Hindlimb muscle (tissue), 1 donor: Measurements from ENCODE around the gene FASTK. TPM values are rescaled to one million over a fixed set of nuclear protein-coding genes. Genes with fewer than 3 reads are reported as not detected.
"Not testable (repeated sequence)": the region's sequence is repeated elsewhere in the genome, so short reads cannot be mapped to it uniquely, and the experiment has no call there.

Experiments used
- DNase-seq: peaks from one replicate; pipeline ENCODE4 v3.0.0-alpha.2; 2013
- polyA plus RNA-seq: library from polyadenylated mRNA; unstranded; fragments of 120-200 nt; gene quantifications from one replicate; pipeline ENCODE4 v1.2.1, GENCODE V29; 2013; ENCODE audit not compliant: insufficient read length

Gene FASTK
- polyA plus RNA-seq, 1 donor, result 75.9 TPM

DNA sequence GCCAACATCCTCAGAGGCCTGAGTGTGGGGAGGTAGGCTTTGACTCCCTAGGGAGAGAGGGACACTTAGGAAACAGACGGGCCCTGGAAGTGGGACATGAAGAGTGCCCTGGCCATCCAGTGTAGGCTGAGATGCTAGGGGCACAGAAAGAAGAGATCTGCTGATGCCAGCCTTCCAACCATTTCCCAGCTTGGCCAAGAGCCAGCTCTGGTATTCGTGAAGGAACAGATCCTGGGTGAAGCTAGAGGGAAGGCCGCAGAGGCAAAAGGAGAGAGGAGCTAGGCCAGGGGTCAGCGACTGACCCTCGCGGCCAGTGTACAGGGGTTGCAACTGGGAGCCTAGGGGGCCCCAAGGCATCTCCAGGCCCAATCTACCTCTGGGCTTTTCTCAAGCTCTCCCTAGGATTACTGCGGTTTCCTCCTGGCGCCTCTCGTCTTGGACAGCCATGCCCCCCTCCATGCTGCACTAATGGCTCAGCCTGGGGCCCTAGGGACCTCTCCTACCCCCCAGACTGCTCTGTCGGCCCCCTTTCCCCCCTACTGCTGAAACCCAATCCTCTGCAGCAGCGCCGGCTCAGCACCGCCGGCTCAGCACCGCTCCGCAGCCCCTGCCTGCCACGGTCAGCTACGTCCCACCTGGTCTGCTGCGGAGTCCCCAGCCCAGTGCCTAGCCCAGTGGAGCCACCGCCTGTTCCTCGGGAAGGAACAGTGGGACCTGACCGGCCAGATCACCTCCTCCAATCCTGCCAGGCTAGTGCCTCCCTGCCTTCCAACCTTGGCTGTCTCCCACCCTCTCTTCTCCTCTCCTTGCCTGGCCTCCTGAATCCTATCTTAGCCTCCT lies 32.4 kb downstream of the FASTK start, which contains the start of gene ASIC3:
ASIC3 (plus strand) TSS at position 556 of the 840 bp plus-strand sequence. CDS start 355 bp downstream, outside the sequence.
- no peak for DNase-seq

DNA sequence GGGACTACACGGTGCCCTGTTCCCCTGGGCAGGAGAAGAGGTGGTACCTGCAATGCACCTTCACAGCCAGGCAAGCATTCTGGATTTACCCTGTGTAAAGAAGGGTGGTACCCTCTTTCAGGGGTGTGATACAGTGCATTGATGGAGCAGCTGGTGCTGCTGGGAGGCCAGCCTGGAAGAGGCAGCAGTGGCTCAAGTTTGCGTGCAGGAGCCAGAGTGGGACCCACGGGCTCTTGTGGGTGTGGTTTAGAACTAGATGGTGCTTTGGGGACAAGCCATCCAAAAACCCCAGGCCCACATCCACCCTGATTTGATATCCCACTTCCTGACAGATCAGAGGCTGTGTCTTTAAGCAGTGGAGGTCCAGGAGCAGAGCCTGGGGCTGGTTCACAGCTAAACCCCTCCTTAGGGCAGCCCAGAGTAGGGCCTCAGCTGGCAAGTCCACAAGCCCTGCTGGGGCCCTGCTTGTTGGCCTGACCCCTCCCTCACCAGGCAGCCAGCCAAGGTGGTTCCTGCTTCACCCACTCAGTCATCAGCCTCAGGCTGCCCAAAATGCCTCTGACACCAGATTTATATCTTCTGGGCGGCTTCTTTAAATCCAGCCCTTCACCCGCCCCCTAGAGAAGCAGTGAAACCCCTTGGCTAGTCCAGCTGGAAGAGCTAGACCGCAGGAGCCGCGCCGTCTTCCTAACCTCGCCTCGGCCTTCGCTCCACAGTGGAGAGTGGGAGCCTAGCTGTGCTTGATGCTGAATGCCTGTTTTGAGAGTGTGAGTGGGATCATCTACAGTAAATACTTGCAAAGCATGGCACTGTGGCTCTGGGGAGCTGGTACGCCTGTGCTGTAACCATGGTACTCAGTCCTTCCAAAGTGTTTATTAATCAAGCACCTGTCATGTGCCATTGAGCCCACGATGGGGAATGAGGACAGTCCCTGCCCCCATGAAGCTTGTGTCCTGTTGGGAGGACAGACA lies 33.7 kb downstream of the FASTK start:
- DNase-seq, result no peak

DNA sequence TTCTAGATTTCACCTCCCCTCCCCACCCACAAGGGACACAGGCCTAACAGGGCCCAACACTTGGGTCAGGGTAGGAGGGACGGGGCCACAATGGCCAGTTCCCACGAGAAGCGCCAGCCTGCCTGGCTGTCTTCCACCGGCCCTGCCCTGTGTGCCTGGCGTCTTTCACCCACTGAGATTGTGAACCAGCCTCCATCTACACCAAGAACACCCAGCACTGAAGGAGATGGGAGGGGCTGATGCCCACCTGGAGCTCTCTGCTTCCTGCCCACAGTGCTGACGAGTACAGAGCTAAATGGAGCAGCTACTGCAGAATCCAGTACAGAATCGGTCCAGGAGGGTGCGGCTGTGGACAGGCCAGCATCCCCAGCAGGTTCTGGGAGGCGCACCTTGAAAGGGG lies 34.6 kb downstream of the FASTK start:
- no peak for DNase-seq

DNA sequence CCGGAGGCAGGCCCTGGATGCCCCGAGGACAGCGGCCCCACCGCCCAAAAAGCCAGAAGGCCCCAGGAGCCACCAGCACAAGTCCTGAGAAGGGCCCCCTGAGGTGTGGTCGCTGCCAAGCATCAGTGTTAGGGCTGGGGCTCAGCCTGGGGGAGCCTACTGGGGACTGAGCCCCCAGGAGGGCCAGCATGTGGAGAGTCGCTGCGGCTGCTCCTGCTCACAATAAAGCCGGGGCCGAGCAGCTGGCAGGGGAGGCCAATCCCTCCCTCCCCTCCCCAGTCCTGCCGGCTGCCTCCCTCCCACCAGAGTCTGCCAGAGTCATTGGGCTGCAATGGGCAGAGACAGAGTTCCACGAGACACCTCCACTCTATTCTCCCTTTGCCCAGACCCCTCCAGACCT lies 35.3 kb downstream of the FASTK start:
- no peak for DNase-seq

DNA sequence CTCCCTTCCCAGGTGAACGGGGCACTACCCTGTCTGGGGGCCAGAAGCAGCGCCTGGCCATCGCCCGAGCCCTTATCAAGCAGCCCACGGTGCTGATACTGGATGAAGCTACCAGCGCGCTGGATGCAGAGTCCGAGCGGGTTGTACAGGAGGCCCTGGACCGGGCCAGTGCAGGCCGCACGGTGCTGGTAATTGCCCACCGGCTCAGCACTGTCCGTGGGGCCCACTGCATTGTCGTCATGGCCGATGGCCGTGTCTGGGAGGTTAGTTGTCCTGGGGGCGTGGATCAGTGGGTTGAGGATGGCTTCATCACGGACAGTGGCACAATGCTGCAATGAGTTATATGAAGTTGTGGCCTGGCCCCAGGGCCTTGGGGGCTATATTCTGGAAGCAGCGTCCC lies 36.6 kb downstream of the FASTK start:
- DNase-seq, result no peak

DNA sequence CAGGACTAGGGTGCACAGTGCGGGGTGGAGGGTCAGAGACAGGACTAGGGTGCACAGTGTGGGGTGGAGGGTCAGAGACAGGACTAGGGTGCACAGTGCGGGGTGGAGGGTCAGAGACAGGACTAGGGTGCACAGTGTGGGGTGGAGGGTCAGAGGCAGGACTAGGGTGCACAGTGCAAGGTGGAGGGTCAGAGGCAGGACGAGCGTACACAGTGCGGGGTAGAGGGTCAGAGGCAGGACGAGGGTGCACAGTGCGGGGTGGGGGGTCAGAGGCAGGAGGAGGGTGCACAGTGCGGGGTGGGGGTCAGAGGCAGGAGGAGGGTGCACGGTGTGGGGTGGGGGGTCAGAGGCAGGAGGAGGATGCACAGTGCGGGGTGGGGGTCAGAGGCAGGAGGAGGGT lies 37.2 kb downstream of the FASTK start:
- DNase-seq, result not testable (repeated sequence)

DNA sequence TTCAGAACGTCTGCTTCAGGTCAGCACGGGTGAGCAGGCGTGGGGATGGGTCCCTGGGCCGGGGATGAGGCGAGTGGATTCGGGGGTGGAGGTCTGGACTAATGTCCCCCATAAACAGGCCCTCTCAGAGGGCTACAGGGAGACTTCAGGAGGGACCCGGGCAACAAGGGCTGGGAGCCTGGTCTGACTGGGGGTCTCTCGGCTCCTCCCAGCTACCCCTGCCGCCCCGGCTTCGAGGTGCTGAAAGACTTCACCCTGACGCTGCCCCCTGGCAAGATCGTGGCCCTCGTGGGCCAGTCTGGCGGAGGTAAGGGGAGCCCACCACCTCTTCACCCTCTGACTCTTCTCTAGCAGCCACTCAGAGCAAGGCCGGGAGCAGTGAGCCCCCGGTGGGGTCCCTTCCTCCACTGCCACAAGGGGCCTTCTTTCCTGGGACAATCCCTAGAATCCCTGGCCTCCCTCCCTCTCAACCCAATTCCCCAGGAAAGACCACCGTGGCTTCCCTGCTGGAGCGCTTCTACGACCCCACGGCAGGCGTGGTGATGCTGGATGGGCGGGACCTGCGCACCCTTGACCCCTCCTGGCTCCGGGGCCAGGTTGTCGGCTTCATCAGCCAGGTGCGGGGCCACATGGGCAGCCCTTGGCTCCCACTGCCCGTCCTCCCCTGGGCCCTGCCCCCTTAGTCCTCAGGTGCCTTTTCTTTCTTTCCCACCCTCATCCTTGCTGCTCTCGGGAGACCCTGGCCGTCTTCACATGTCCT lies 39.8 kb downstream of the FASTK start:
- no peak for DNase-seq

DNA sequence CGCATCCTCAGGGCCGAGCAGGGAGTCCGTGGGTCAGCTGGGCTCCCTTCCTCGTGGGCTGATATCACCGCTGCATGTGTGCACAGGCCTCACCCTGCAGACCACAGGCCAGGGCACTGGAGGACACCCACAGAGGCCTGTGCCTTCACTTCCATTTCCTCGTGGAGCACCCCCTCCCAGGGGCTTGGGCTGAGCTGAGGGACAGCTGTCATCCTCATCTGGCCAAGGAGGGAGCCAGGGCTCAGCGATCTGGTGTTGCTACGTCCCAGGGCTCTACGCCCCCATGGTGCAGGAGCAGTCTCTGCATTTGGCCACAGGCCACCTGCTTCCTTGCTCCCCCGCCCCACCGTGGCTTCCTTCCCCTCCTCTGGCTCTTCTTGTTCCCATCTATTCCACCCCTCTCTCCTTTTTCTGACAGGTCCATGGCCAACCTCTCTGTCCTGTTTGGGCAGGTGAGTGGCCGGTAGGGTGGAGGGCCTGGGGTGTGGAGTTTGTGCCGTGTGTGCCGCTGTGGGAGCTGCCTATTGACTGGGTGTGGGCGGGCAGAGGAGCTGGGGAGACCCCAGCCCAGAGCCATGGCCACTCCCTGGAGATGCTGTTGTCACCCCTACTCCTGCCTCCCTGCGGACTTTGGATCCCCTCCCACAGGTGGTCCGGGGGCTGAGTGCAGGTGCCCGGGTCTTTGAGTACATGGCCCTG lies 40.6 kb downstream of the FASTK start:
- DNase-seq, result no peak

DNA sequence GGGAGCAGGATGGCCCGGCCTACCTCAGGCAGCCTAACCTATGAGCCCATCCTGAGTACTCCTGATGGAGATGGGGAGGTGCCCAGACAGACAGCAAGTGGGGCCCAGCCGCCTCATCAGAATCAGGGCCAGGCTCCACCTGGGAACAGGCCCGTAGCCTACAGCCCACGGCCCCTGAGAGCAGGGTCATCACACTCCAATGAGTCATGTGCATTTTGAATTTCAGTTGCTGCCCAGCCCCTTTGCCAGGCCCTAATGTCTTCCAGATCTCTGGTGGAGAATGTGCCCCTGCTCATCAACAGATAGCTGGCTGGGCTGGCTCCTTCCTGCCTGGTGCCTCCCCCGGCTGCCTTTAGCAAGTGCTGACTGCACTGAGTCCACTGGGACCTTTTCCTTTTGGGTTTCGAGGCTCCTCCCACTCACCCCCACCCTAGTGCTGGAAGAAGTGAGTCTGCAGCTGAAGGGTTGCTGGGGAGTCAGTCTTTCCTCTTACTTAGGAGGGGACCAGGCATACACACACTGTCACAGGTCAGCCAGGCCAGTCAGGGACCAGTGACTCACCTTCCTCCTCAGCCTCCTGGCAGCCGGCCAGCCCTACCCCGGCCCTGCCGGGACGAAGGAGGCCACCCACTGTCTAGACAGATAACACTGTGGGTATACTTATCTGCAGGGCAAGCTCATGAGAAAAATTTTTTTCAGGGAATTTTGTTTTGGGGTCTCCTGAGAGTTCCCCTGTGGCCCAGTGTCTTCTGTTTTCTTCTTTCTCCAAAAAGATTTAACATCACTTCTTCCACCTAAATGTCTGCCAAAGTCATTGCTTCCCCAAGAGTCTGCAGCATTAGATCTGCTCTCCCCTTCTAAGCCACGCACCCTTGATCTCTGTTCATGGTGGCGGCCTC lies 41.4 kb downstream of the FASTK start:
- DNase-seq, result no peak

DNA sequence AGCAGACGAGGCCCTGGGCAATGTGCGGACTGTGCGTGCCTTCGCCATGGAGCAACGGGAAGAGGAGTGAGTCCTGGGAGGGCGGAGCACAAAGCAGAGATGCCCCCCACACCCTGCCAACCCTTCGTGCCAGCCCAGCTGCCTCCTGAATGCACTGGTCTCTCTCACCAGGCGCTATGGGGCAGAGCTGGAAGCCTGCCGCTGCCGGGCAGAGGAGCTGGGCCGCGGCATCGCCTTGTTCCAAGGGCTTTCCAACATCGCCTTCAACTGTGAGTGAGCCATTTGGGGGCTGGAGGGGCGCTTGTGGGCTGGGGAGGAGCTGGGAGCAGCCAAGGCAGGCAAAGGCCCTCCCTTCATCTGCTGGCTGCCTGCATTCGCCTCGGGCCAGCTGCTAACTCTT lies 44.7 kb downstream of the FASTK start:
- DNase-seq, result no peak

DNA sequence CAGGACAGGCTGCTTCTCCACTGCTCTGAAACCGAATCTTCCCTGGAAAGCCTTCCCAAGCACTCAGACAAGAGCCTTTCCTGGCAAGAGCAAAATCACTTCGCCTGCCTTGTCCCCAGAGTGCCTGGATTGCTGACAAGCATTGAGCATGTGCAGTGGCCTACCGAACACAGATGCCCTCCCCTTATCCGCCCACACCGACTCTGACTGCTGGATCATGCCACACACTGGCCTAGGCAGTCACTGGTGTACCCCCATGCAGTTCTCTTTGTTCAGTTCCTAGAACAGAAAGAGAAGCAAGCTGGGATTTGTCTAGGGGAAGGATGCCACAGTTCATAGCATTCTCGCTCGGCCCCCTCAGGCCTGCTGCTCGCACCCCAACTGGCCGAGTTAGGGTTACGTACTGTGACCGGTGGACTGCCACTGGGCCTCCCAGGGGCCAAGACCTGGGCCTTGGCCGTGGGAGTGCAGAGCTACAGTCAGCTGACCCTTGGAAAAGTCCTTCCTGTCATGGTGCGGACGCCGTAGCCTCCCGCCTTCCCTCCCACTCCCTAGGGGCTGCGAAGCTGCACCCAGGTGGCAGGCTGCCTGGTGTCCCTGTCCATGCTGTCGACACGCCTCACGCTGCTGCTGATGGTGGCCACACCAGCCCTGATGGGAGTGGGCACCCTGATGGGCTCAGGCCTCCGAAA lies 45.4 kb downstream of the FASTK start:
- no peak for DNase-seq

DNA sequence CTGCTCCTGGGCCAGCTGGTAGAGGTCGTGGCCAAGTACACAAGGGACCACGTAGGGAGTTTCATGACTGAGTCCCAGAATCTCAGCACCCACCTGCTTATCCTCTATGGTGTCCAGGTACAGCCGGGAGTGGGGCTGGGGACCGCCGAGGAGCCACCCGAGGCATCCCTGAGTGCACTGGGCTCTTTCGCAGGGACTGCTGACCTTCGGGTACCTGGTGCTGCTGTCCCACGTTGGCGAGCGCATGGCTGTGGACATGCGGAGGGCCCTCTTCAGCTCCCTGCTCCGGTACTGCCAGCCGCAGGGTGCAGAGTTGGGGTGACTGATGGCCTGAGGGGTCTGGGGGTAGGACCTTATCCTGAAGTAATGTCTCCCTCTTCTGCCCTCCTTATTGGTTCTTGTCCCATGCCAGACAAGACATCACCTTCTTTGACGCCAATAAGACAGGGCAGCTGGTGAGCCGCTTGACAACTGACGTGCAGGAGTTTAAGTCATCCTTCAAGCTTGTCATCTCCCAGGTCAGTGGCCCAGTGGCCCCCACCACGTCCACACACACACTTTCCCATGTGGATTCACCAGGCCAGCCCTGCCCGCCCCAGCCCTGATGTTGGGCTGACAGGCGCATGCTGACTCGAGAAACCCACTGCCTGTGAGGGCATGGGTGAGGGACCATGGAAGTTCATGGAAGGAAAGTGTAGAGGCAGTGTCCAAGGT lies 46.1 kb downstream of the FASTK start:
- no peak for DNase-seq

DNA sequence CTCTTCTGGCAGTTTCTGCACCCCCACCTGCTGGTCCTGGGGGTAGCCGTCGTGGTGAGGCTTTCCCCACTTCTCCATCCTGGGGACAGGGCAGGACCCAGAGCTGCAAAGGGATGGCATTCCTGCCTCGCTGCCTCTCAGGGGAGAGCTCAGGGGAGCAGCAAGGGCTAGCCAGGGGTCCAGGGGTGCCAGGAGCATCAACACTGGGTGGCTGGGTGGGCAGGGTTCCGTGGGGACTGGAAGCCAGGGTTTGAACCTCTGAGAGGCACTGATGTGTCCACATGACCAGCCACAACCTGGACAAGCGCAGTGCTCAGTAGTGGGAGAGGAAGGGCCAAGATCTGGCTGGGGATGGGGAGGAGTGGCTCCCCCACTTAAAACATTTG lies 46.8 kb downstream of the FASTK start:
- no peak for DNase-seq

DNA sequence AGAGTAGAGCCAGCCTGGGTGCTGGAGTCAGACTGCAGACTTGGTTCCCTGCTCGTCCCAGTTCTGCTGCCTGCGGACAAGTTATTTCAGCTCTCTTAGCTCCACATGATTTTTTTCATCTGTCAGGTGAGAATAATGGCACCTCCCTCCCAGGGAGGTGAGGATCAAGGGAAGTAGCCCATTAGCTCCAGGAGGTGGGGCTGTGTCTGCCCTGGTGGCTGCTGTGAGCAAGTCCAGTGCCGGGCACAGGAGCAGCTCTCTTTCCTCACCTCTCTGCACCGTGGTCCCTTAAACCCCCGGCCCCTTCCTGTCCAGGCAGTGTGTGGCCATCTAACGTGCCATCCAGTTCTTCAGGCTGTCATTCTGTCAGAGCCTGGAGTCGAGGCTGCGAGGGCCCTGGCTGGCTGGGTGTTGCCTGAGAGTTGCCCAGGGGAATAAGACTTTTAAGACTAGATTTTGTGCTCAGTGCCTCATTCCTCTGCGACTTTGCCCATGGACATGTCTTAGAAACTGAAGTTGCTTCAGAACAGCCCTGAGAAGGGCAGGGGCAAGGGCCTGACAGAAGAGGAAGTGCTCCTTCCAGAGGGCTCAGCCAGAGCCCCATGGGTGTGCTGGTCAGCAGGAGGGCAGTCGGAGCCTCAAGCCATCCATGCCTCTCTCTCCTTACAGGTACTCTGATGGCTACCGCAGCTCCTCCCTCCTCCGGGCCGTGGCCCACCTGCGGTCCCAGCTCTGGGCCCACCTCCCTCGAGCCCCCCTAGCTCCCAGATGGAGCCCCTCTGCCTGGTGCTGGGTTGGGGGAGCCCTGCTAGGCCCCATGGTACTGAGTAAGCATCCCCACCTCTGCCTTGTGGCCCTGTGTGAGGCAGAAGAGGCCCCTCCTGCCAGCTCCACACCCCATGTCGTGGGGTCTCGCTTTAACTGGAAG lies 47.4 kb downstream of the FASTK start:
- DNase-seq, result no peak

DNA sequence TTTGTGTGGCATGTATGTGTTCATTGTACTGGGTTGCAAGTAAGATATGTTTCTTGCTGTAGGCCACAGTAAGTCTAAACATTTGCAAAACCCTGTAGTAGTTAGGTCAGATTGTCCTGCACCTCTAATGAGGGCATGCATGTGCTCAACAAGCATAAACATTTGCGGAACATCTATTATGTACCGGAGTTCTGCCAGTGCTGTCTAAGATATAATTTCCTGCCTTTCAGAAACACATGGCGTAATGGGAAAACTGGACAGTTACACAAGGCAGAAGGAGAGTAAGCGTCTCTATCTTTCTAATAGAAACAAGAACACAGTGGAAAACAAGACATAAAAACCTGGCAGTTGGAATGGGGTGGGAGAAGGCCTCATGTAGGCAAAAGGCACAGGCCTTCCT lies 49.6 kb downstream of the FASTK start:
- DNase-seq, result no peak

DNA sequence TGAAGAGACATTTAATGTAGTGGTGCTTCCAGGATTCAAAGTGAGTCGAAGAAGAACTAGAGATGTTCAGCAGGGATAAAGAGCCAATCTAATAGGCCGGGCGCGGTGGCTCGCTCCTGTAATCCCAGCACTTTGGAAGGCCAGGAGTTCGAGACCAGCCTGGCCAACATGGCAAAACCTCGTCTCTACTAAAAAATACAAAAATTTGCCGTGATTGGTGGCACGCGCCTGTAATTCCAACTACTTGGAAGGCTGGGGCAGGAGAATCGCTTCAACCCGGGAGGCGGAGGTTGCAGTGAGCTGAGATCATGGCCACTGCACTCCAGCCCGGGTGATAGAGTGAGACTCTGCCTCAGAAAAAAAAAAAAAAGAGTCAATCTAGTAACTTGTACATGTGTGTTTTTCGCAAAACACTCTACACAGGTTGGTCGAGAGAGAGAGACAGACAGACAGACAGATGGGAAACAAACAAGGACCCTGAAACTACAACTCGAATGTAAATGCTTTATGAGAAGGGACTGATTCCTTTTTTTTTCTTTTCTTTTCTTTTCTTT lies 51.6 kb downstream of the FASTK start:
- DNase-seq, result no peak

DNA sequence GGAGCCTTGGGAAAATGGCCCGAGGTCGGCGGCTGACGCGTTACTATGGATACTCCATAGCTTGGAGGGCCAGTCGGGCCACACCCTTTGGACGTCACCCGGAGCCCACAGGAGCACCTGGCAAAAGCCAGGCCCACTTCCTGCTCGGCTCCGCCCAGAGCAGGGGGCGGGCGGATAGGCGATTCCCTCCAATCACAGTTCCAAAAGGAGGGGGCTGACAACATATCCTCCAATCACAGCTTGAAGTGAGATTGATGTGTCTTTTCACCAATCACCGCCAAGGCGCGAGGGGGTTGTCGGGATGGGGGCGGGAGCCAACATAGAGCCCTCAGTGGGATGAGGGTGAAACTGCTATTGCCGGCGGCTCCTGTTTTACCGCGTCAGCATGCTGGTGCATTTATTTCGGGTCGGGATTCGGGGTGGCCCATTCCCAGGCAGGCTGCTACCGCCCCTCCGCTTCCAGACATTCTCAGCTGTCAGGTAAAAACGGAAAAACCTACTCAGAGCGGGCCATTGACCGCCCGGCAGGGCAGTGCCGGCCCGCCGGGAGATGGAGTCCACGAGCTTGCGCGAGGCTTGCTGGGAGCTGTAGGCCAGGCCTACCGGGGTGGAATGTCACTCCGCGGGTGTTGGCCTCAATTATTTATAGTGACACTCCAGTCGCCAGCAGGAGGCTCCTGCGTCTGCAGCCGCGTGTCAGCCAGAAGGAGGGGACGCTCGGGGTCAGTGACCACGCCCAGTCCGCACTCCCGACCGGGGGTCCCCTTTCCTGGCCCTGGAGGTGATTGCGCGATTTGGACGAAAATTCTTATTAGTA lies 52.3 kb downstream of the FASTK start, which contains the start of gene ABCB8:
ABCB8 (plus strand) TSS at position 320 of the 817 bp plus-strand sequence; CDS start at position 386, 66 bp downstream.
- peak; percentile 99 for DNase-seq
